ENCODE results near the gene PLK3.
"Not testable (repeated sequence)": the region's sequence is repeated elsewhere in the genome, so short reads cannot be mapped to it uniquely, and the experiment has no call there.

PLK3 gene

GRCh38 chr1:44799770-44800584, at the start of gene PLK3:
TSS of gene PLK3 (plus strand) at chr1:44800377. CDS start at chr1:44800464, 87 bp downstream.
- peak; percentile 99 for DNase-seq

GRCh38 chr1:44757420-44757819, 42.8 kb upstream of the PLK3 start:
- no peak for DNase-seq

GRCh38 chr1:44759077-44759476, 41.1 kb upstream of the PLK3 start:
- no peak for DNase-seq

DNA sequence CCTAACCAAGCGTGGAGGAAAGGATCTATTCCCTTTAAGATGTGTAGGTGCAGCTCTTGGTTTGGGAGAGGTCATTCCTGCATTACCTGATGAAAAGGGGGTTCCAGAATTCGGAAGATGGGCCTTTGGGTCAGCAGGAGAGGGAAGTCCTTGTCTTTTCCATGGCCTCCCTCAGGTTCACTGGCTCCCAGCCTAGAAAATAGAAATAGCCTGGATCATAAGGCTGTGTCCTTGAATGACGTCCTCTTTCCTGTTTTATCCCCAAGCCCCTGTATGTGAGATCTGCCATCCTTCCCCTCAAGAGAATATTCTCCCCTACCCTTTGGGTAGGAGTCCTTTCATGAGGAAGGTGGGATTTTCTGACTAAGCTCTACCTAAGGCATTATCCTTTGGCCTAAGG, 39.3 kb upstream of the PLK3 start:
- no peak for DNase-seq

GRCh38 chr1:44766421-44766820, 33.8 kb upstream of the PLK3 start:
- DNase-seq, result not testable (repeated sequence)

- peak; percentile 92 for DNase-seq
Measured at GRCh38 chr1:44775078-44775929, 24.9 kb upstream of the PLK3 start, which contains the start of gene RPS8. TSS of gene RPS8 (plus strand) at chr1:44775540. CDS start at chr1:44775597, 57 bp downstream.

- peak; percentile 38 for DNase-seq
Measured at GRCh38 chr1:44775930-44776729, 24.0 kb upstream of the PLK3 start.

DNA sequence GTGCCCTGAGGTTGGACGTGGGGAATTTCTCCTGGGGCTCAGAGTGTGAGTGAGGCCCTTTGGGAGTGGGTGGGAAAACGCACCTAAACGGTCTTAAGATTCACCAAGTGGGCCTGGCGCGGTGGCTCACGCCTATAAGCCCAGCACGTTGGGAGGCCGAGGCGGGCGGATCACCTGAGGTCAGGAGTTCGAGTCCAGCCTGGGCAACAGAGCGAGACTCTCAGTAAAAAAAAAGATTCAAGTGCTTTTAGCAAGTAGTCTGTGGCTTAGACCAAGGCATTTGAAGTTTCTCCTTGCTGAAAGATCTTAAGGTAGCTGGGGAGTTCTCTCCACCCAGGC, 23.5 kb upstream of the PLK3 start:
- DNase-seq, result no peak

GRCh38 chr1:44777547-44777946, 22.6 kb upstream of the PLK3 start:
- no peak for DNase-seq

DNA sequence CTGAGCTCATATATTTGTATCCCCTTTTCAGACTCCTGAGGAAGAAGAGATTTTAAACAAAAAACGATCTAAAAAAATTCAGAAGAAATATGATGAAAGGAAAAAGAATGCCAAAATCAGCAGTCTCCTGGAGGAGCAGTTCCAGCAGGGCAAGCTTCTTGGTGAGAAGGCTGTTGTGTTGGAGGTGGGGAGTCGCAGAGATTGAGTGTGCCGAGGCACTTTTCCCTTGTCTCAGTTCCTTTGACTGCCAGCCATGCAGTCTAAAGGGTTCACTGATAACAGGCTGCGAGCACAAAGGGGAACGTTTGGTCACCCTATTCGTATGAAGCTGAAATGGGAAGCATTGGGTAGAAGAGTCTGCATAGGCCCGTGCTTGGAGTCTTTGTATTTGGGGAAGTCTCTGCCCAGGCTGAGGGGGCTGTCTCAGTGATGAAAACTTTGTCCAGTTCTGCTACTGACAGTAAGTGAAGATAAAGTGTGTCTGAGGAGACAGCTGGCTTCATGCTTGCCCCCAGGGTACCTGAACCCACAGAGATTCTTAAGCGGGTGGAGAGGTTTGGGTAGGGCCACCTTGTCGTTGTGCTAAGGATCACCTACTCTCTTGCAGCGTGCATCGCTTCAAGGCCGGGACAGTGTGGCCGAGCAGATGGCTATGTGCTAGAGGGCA, 22.1 kb upstream of the PLK3 start:
- DNase-seq, result no peak

DNA sequence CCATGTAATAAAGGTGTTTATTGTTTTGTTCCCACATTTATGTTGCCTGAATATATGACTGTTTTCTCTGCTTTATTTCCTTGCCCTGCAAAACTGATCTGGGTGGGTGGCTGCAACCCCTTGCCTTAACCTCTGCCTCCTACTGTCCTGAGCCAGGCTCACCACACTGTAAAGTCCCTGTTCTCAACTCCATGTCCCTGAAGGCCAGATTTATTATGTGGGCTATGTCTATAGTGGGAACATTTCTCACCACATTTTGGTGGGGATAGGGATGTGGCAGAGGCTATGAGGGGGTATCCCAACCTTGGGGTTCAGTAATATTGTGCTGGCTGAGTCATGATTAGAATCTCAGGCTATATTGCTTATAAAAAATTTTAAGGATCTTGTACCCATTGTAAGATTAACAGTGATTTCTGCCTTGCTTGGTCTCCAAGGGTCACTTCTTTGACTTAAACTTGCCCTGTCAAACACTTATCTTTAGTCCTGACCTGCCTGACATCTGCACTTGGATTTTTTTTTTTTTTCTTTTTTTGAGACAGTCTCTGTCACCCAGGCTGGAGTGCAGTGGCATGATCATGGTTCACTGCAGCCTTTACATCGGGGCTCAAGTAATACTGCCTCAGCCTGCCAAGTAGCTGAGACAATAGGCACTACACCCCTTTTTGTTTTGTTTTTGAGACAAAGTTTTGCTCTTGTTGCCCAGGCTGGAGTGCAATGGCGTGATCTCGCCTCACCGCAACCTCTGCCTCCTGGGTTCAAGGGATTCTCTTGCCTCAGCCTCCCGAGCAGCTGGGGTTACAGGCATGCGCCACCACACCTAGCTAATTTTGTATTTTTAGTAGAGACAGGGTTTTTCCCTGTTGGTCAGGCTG, 21.2 kb upstream of the PLK3 start:
- DNase-seq, result no peak

DNA sequence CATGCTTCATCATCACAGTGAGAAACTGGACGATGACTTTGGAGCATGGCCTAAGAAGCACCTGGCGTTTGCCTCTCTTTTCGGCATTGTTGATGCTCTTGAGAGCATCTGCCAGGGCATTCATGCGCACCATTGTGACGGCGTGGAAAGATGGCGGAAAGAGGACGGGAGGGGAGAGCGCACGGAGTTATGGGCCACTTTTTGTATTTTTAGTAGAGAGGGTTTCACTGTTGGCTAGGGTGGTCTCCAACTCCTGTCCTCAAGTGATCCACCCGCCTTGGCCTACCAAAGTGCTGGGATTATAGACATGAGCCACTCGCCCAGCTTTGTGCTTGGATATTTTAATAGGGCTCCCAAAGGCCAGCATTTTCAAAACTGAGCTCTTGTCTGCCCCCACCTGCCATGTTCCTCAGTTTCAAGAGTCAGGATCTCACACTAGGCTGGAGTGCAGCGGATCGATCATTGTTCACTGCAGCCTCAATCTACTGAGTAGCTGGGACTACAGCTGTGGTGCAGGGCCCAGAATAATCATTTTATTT, 19.5 kb upstream of the PLK3 start:
- no peak for DNase-seq

- DNase-seq, result no peak
Measured at GRCh38 chr1:44783697-44784093, 16.5 kb upstream of the PLK3 start.

DNA sequence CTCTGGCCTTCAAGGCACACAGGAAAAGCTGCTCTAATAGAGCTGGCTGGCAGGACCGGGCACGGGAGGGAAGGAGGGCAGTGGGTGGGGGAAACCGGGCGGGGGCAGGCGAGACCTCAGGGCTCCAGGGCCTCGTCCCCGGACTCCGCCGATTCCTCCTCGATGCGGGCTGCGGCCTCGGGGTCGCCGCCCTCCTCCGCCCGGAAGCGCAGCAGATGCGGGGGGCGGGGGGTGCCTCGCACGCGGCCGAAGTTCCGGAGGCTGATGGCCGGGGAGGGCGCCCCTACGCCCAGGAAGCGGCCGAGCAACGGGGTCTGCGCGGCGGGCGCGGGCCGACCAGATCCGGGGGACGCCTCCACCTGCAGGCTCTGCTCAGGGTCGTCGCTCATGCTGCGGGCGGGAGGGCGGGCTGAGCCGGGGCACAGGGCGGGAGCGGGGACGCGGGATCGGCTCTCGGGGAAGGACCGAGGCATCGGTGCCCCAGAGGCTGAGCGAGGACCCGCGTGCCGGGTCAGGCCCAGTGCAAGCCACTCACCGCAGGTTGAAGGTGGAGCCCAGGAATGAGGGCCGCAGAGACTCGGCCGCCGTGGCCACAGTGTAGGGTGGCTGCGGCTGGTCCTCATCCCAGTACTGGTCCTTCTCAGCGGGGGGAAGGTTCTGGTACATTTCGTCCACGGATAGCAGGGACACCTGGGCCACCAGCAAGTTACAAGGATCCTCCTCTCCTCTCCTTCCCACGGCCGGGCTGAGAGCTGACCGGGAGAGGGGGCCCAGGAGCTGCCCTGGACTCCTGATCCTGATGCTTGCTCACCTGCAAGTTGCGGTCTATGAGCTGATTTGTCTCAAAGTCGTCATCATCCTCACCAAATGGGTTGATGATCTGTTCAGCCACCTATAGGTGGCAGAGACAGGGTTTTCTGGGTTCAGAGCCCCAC, 15.8 kb upstream of the PLK3 start:
- DNase-seq, result peak; percentile 44

DNA sequence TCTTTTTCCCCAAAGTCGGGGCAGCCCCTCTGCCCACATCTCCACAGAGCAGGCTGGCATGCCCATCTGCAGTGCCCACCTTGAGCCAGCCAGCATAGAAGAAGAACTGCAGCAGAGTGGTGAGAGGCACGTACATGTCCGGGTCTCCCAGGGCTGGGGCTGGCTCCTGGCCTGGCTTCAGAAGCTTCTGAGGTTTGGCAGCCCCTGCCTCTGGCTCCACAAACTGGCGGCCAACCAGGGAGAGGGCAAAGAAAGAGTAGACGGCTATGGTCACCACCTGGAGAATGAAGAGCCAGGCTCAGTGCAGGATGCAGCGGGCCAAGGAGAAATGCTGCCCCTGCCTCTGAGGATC, 15.2 kb upstream of the PLK3 start:
- DNase-seq, result no peak

GRCh38 chr1:44785501-44786137, 14.6 kb upstream of the PLK3 start:
- no peak for DNase-seq

DNA sequence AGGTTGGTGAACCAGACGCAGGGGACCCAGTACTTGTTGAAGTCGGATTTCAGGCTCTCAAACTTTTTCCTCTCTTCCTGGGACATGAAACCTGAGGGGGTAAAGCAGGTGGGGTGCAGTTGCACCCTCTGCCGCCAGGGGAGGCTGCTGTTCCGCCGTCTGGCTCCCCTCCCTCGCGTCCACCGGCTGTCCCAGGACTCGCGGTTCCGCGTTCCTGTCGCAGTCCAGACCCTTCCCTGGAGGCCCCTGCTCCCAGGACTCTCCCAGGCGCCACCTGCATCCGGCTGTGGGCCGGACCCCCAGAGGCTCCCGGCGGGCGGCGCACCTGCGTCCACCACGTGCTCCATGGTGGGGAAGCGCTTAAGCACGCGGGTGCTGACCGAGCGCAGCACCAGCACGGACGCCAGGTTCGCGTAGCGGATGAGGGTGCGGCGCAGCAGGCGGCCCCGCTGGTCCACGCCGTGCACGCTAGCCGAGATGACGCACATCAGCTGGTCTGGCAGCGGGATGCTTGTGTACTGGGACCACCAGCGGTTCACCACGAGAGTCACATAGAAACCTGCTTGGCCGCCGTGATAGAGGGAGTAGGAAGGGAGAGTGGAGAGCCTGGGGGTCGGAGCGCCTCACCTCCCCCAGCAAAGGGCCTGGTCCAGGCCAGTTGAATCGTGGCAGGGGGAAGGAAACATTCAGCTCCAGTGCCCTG, 13.9 kb upstream of the PLK3 start:
- peak; percentile 82 for DNase-seq

DNA sequence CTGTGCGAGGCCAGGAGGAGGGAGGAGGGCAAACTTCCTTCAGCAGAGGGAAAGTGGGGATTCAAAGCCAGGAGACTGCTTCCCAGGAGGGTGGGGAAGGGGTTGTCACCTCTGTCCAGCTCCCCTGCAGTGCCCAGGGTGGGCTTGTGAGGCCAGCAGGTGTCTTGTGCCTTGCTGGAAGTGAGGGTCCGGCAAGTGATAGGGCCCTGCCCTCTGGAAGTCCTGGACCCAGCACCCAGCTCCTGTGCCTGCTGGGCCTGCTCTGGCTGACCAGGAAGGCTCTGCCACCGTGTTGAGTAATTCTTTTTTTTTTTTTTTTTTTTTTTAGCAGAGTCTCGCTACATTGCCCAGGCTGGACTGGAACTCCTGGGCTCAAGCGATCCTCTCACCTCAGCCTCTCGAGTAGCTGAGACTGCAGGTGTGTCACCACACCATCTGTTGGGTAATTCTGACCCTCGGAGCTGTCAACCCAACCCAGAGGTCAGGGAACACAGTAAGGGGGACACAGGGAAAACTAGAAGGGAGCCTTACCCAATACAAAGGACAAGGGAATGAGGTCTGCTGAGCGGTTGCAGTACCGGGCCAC, 13.2 kb upstream of the PLK3 start:
- no peak for DNase-seq

- no peak for DNase-seq
Measured at GRCh38 chr1:44787506-44787905, 12.7 kb upstream of the PLK3 start.

Measured in CD4-positive, alpha-beta T cell treated with Interleukin-10 for 1 hour (primary cell).